GM19193 (cell line): Measurements from ENCODE around the gene FAM135A.

Experiments
- POLR2A ChIP-seq: IDR thresholded peaks from 4 replicates; pipeline ENCODE4 v1.6.1; 2011; ENCODE audit not compliant: insufficient read depth, insufficient read length; ENCODE audit errors: extremely low read depth

The FAM135A gene

DNA sequence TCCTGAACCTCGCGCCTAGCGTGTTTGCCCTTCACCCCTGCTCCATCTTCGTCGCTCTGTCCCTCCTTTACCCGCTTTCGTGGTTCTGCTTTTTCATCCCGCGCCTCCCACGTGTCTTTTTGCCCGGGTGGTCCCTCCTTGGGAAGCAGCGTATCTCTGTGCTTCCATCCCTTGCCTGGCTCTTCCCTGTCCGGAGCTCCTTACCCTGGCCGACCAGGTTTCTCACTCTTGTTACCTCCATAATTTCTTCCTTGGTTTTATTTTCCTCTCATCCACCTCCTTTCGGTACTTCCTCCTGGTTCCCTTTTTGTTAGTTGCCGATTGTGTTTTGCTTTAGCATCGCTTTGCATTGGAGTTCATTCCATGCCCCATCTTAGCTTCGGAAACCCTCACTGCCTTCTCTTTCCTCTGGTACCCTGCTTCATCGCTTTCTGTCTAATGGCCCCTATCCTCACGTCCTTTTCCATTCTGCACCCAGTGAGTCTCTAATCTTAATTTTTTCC lies 735 bp downstream of the FAM135A start:
- no peak for TF ChIP-seq POLR2A

DNA sequence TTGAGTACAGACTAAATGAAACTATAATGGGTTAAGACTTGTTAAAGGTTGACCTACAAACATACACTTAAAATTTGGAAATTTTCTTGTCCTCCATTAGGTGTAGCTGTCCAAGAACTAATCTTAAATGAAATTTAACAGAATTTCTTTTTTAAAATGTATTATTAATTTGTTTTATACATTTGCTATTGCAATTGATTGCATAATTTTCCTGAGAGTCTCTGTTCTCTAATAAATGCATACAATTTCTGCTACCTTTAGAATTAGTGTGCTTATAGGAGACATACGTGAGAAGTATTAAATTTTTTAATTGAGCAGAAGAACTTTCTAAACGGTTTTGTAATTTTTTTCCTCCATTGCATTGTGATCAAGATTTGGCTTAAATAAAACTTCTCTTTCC lies 1.5 kb downstream of the FAM135A start:
- no peak for TF ChIP-seq POLR2A

DNA sequence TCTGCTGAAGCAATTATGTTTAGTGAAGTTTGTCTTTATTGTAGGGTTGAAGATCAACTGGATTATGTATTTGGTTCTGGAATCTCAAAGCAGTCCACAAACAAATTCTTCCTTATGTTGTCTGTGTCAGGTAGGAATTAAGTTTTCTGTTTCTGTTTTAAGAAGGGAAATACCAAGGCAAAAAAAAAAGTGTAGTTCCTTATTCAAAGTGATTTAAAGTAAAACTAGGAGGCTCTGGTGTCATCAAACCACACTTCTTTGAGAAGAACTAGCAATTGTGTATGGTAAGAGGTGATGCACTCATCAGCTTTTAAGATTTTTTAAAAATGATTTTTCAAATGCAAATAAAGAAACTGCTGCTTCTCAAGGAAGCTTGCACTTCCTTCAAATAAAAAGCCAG lies 1.9 kb downstream of the FAM135A start:
- TF ChIP-seq POLR2A, result no peak

DNA sequence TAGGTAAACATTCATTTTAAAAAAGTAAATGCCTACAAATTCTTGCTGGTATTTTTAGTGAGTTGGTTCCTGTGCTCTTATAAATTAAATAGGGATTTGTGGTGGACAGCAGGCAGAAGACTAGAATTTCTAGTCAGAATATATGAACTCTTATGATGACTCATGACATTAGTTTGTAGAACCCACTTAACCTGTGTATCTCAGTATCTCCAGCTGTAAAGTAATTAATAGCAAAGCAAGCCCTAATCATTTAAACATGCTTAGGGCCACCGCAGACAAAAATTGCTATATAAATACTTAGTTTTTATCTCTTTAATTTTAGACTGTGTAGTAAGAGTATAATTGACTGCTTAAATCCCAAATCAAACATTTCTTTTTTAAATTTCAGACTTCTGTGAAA lies 2.4 kb downstream of the FAM135A start:
- no peak for TF ChIP-seq POLR2A

DNA sequence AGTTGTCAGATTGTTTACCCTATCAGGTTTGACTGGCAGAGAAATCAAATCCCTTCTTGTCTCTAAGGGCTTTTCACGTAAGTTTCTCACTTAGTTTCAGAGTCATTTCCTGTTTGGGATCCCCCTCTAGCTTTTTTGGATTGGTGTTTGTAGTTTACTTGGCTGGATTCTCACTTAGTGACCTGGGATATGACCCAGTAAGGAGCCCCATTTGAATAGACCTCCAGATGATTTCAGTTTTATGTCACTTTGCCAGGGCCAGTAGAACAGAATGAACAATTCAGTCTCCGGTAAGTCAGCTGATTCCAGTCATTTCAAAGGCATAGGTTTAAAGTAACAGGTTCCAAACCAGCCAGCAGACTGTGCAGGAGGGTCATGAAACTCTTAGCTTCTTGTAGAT lies 8.2 kb downstream of the FAM135A start:
- no peak for TF ChIP-seq POLR2A

DNA sequence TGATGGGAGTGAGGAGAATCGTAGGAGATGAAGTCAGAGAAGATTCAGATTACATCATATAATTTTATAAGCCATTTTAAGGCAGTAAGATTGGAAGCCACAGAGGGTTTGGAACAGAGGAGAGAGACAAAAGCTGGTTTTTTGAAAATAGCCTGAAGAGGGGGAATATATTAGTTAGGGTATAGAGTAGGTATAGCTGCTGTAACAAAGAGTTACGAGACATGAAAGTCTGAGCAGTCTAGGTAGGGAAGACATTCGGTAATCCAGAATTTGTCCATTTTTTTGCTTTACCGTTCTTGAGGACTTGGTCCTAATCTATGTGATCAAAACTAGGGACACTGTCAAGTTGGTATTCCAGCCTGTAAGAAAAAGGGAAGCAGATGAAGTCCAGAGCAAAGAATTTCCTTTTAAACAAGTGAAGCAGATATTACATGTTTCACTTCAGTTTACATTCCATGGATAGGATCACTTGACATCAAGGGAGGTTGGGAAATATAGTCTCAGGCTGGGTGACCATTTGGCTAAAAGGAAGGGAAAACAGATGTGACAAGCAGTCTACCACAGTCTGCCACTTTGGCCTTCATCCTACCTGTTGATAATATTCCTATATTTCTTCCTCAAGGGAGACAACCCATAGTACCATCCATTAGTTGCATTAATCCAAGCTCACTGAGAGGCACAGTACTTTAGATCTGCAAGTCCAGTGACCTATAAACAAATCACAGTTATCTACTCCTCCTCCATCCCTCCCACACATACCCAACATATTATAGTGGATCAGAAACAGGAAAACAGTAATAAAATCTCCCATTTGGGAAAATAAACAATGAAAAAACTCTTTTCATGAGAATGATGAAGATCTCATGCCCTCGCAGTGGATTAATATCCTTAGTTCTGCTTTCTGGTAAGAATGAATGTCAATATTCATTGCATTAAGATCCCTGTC lies 10.2 kb downstream of the FAM135A start:
- TF ChIP-seq POLR2A, result no peak

DNA sequence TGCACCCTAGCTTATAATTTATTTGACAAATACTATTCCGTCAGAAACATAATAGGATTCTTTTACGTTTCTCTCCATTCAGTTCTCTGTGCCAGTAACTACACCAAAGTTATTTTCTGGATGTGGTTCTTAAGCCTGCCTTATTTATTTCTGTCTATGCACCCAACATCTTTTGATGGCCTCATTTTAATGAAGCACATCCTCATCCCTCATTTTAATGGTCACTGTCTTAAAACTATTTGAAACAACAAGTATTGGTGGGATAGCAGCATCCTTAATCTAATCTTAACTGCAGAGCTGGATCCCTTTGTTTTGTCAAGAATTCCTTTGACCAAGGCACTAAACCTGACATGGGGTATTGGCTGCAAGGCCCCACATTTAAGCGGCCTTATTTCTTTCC lies 11.0 kb downstream of the FAM135A start:
- no peak for TF ChIP-seq POLR2A

DNA sequence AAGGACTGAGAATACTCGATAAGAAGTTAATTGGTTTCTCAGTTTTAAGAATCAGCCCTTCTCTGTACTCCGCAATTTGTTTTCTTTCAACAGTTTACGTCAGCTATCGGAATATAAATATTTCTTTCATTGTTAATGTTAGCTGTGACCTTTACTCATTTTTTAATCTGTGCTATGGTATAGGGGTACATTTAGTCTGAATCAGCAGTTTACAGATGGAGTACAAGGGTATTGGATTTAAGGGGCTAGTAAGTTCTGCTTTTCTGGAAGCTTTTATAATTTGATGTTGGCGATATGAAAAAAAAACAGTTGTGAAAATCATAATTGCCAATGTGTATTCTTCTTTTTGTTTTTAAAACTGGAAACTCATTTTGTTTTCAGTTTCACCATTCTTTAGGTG lies 23.0 kb downstream of the FAM135A start:
- no peak for TF ChIP-seq POLR2A

DNA sequence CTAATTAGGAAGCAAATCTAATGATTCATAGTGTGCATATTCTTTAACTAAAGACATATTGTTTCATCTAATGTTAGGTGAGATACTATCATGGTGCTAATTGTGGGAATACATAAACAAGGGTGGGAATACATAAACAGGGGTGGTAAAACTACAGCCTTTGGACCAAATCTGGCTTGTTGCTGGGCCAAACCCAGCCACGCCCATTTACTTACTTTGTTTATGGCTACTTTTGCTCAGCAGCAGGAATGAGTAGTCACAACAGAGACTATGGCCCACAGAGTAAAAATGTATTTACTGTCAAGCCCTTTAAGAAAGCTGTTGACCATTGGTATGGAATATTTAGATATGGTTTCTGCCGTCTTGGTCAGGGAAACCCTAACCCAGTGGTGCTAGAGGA lies 31.7 kb downstream of the FAM135A start:
- no peak for TF ChIP-seq POLR2A

DNA sequence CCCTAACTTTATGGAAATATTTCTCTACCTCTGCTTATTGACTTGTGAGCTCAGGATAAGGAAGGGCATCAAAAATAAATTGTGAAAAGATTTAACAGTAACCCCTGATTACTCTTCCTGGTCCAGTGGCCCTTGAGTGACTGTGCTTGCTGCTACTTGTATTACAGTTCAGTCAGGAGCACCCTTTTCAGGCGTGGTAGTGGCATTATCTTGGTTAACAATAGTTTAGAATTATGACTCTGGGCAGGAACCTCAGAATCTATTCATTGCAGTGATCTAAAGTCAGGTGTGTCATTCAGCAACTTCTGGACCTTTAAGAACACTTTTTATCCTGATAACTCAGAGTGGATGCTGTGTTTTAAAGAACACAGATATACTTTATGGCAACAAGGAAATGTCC lies 43.4 kb downstream of the FAM135A start:
- TF ChIP-seq POLR2A, result no peak

DNA sequence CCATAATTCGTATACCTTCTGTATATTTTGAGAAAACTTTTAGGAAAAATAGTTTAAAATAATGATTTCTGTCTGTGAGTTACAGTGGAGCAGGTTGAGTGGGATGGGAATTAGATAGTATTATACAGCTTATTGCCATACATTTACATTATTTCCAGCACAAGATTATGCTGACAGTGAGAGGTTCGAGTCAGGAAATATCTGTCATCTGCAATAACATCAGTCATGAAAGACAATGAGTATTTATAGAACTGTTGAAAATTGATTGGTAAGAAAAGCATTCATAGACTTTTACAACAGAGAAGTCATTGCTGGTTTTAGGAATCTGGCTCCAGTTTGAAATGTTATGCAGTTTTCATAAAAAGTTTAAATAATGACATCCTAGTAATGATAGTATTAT lies 45.9 kb downstream of the FAM135A start:
- no peak for TF ChIP-seq POLR2A

DNA sequence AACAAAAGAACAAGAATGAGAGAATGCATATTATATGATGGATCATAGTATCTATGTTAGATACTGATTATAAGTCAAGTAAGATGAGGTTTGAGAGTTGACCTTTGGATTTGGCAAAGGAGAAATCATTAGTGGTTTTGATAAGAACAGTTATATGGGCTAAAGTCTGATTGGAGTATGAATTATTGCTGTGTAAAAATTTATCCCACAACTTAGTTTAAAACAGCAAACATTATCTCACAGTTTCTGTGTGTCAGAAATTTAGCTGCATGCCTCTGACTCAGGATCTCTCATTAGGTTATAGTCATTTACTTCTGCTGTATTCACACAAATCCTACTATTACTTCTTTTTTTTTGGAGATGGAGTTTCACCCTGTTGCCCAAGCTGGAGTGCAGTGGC lies 56.7 kb downstream of the FAM135A start:
- TF ChIP-seq POLR2A, result no peak

DNA sequence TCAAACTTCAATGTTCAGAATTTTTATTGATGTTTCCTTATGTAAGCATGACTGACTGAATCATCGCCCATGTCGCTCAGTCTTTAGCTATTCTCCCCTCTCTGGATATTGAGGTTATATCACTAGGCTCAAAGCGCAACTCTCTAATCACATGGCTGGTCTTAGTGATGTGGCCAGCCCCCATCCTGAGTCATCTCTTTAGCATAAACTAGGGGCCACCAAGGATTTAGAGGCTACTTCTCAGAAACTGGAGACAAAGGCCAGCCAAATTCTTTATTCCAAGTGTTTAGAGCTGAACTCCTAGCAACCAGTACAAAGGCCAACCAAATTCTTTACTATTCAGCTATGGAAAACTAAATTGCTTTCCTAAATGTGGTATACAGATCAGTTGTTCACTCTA lies 61.4 kb downstream of the FAM135A start:
- TF ChIP-seq POLR2A, result no peak

DNA sequence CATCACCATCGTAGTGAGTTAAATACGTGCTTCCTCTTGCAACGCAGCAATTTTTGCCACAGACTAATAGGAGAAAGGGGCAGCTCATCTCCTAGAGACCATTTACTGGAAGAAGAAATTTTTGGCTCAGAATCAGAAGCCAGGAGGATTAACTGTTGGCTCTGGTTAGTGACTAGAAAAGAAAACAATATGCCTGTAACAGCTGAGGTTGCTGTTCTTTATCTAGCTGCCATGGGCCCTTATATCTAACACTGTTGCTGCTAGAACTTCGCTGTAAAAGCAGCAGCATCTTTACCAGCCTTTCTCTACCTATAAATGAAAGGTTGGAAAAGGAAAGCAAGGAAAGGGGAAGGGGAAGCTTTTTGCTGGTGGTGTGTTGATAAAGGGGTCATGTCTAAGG lies 65.9 kb downstream of the FAM135A start:
- no peak for TF ChIP-seq POLR2A

DNA sequence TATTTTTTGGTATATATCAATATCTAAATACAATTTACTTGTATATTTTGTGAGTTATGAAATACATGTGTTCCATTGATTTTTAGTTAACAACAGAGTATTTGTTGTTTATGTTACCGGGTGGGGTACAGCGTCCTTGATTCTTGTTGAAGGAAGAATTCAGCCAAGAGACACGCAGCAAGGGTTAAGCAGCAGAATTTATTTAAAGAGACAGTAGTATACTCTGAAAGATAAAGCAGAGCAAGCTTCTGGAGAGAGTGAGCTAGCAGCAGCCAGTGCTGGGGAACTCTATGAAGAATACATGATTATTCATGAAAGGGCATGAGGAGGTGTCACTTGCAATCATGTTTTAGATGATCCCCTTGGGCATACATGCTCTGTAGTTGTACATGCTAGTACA lies 76.1 kb downstream of the FAM135A start:
- no peak for TF ChIP-seq POLR2A

DNA sequence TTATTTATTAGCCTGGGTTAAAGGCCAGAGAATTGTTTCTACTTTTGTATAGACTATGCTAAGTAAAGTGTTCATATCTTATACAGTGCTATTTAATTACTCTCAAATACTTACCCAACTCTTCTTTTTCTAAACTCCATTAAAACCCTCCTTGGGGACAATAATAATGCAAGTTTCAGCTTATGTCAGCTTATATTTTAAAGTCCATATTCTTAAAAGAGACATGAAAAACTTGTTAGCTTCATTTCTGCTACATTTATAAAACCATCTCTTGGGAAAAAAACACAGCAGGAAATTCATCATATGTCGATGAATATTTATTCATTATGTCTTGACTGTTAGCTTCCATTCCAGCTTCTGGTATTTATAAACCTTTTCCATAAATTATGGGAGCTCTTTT lies 81.5 kb downstream of the FAM135A start:
- TF ChIP-seq POLR2A, result no peak
